Measurements from ENCODE around the gene MTA2.

DNA sequence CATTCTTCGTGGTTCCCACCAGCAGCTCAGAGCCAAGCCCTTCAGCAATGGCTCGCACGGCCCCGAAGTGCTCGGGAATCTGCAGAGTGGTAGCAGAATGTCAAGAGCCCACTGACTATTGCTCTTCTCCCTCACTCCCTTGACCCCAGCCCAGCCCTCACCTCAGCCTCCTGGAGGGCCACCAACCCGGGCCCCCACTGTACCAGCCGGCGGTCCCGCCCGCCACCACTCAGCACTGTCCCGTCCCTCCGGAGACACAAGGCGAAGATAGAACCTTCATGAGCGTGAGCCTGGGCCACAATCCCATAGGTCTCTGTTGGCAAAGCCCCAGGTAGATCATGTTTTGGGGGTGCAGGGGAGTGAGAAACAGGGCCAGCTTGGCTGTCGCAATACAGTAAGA lies 4.2 kb upstream of the MTA2 start:
- TF ChIP-seq, protein P1, sequence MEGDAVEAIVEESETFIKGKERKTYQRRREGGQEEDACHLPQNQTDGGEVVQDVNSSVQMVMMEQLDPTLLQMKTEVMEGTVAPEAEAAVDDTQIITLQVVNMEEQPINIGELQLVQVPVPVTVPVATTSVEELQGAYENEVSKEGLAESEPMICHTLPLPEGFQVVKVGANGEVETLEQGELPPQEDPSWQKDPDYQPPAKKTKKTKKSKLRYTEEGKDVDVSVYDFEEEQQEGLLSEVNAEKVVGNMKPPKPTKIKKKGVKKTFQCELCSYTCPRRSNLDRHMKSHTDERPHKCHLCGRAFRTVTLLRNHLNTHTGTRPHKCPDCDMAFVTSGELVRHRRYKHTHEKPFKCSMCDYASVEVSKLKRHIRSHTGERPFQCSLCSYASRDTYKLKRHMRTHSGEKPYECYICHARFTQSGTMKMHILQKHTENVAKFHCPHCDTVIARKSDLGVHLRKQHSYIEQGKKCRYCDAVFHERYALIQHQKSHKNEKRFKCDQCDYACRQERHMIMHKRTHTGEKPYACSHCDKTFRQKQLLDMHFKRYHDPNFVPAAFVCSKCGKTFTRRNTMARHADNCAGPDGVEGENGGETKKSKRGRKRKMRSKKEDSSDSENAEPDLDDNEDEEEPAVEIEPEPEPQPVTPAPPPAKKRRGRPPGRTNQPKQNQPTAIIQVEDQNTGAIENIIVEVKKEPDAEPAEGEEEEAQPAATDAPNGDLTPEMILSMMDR (conservative IDR thresholded peaks at IDR 0.05; ENCODE audit: low read depth, low read length): no peak
- no peak for TF ChIP-seq EZH2 (IDR thresholded peaks at IDR 0.05; ENCODE audit: borderline replicate concordance, low read depth, low read length, poor library complexity, severe bottlenecking)

All from A673 (cell line).